Measurements from ENCODE around the gene MARCKS.
A peak's percentile ranks its signal among the peaks of the same experiment; 100 is the strongest.
"Not testable (repeated sequence)": the region's sequence is repeated elsewhere in the genome, so short reads cannot be mapped to it uniquely, and the experiment has no call there.

Gene MARCKS

GRCh38 chr6:113884011-113884410 lies 26.9 kb downstream of the MARCKS start:
- no peak for DNase-seq (ENCODE audit: low spot score in 2 of 2)
- H3K27ac Mint-ChIP-seq = no peak overlapping the region
- H3K27me3 Mint-ChIP-seq = no peaks in the 10 kb centered on the region
- H3K9me3 Mint-ChIP-seq = no peaks in the 10 kb centered on the region
- ATAC-seq (ENCODE audit: low read depth) = no peak
- H3K4me1 Mint-ChIP-seq = peaks cover 2% of the 10 kb centered on the region
- H3K36me3 Mint-ChIP-seq = no peaks in the 10 kb centered on the region
- no peak overlapping the region for H3K4me3 Mint-ChIP-seq

DNA sequence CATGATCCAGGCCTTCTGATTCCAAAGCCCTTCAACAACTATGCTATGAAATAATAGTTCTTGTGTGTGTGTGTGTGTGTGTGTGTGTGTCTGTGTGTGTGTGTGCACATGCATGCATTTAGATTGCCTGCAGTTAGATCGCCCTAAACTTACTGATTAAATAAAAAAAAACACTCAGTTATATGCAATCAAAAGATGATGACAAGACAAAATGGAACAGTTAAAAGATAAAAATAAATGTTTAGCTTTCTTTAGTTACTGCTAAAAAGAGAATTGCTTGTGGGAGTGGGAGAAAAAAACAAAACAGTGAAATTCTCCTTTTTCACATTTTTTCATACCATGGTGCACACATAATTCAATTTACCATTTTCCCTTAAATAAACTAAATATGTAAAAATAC lies 29.4 kb downstream of the MARCKS start:
- H3K4me3 Mint-ChIP-seq = no peak overlapping the region
- ATAC-seq (ENCODE audit: low read depth) (no peak), DNase-seq (ENCODE audit: low spot score in 2 of 2) (no peak)
- H3K9me3 Mint-ChIP-seq = peaks cover 2% of the 10 kb centered on the region
- H3K27ac Mint-ChIP-seq = no peak overlapping the region
- H3K4me1 Mint-ChIP-seq = no peaks in the 10 kb centered on the region
- peaks cover 3% of the 10 kb centered on the region for H3K36me3 Mint-ChIP-seq
- H3K27me3 Mint-ChIP-seq = no peaks in the 10 kb centered on the region

GRCh38 chr6:113888493-113888892 lies 31.3 kb downstream of the MARCKS start:
- H3K4me1 Mint-ChIP-seq = no peaks in the 10 kb centered on the region
- H3K9me3 Mint-ChIP-seq = peaks cover 3% of the 10 kb centered on the region
- H3K27me3 Mint-ChIP-seq = no peaks in the 10 kb centered on the region
- no peak overlapping the region for H3K4me3 Mint-ChIP-seq
- ATAC-seq (ENCODE audit: low read depth) (no peak), DNase-seq (ENCODE audit: low spot score in 2 of 2) (no peak)
- H3K36me3 Mint-ChIP-seq = peaks cover 3% of the 10 kb centered on the region
- no peak overlapping the region for H3K27ac Mint-ChIP-seq

DNA sequence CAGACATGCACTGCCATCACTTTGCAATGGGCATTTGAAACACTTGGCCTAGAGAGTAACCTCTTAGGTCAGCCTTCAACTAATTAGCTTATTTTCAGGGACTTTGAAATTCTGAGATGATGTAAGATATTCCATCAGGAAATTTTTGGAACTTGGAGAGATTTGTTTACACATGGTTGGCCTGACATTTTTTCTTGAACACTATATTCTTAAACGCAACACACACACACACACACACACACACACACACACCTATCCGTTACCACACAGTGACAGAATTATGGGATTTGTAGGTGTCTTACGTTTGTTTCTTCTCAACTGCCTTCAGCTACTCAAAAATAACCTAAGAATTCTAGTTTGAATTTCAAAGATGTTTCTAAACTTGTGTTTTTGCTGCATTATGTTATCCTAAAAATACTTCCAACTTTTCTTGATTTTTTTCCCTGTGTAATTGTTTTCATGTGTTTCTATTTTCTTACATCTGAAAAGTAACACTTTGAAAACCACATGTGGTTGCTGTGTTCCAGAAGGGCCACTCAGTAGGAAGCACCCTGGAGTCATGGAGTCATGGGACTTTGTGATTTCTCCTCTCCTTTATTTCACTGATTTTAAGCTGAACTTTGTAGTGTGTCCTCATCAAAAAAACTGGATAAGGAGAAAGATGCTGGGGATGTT lies 31.9 kb downstream of the MARCKS start:
- ATAC-seq (ENCODE audit: low read depth) (no peak), DNase-seq (ENCODE audit: low spot score in 2 of 2) (no peak)
- Mint-ChIP-seq H3K4me1 (no peaks in the 10 kb centered on the region), H3K4me3 (no peak overlapping the region), H3K36me3 (peaks cover 3% of the 10 kb centered on the region), H3K9me3 (peaks cover 3% of the 10 kb centered on the region), H3K27me3 (no peaks in the 10 kb centered on the region), H3K27ac (no peak overlapping the region)

- no peaks in the 10 kb centered on the region for H3K4me1 Mint-ChIP-seq
- DNase-seq (ENCODE audit: low spot score in 2 of 2) (no peak), ATAC-seq (ENCODE audit: low read depth) (no peak)
- H3K27me3 Mint-ChIP-seq = peaks cover 2% of the 10 kb centered on the region
- H3K4me3 Mint-ChIP-seq = no peak overlapping the region
- H3K27ac Mint-ChIP-seq = no peak overlapping the region
- H3K9me3 Mint-ChIP-seq = peaks cover 3% of the 10 kb centered on the region
- peaks cover 3% of the 10 kb centered on the region for H3K36me3 Mint-ChIP-seq
These were observed 36.3 kb downstream of the MARCKS start for GRCh38 chr6:113893451-113893850.

DNA sequence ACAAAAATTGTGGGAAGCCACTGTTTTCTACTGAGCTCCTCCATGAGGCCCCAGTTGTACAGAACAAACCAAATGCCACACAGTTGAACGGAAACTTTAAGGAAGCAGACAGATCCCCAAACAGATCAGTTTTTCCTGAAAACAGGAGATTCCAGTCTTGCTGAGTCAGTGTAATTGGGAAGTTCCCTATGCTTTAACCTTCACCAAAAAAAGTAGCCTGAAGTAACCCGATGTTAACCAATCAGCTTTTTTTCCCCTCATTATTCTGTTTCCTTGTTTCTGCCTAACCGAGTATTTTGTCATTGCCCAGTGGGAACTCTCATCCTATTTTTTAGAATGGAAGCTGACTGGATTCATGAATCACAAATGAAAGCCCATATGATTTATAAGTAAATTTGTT lies 36.7 kb downstream of the MARCKS start:
- Mint-ChIP-seq H3K4me3 (no peak overlapping the region), H3K4me1 (no peaks in the 10 kb centered on the region), H3K27ac (no peak overlapping the region), H3K9me3 (peaks cover 3% of the 10 kb centered on the region), H3K27me3 (peaks cover 2% of the 10 kb centered on the region), H3K36me3 (peaks cover 3% of the 10 kb centered on the region)
- DNase-seq (ENCODE audit: low spot score in 2 of 2) = no peak
- no peak for ATAC-seq (ENCODE audit: low read depth)

GRCh38 chr6:113894712-113895674 lies 37.8 kb downstream of the MARCKS start:
- ATAC-seq (ENCODE audit: low read depth) (no peak), DNase-seq (ENCODE audit: low spot score in 2 of 2) (no peak)
- H3K27me3 Mint-ChIP-seq = peaks cover 2% of the 10 kb centered on the region
- H3K9me3 Mint-ChIP-seq = peaks cover 3% of the 10 kb centered on the region
- H3K36me3 Mint-ChIP-seq = peaks cover 3% of the 10 kb centered on the region
- H3K4me3 Mint-ChIP-seq = no peak overlapping the region
- H3K4me1 Mint-ChIP-seq = no peaks in the 10 kb centered on the region
- H3K27ac Mint-ChIP-seq = no peak overlapping the region

DNA sequence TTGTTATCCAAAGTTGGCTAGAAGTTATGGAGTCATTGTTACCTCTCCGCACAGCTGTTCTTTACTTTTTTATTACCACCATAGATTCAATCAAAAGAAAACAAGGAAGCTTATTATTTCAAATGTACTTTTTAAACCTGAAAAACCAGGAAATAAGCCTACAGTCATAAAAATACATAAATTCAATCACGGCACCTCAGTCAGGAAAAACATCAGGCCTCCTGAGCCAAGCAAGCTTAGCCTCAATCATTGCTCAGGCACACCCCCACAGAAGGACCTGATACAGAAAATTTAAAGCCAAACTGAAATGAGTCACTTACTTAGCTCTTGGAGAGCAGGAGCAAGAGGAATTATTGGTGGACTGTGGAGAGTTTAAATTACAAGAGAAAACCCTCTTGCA lies 44.3 kb downstream of the MARCKS start:
- ATAC-seq (ENCODE audit: low read depth) (no peak), DNase-seq (ENCODE audit: low spot score in 2 of 2) (no peak)
- H3K27me3 Mint-ChIP-seq = no peaks in the 10 kb centered on the region
- H3K4me3 Mint-ChIP-seq = no peak overlapping the region
- H3K27ac Mint-ChIP-seq = no peak overlapping the region
- no peaks in the 10 kb centered on the region for H3K4me1 Mint-ChIP-seq
- H3K36me3 Mint-ChIP-seq = no peaks in the 10 kb centered on the region
- H3K9me3 Mint-ChIP-seq = no peaks in the 10 kb centered on the region

GRCh38 chr6:113903666-113904330 lies 46.7 kb downstream of the MARCKS start:
- H3K4me3 Mint-ChIP-seq = no peak overlapping the region
- H3K36me3 Mint-ChIP-seq = no peaks in the 10 kb centered on the region
- H3K27ac Mint-ChIP-seq = no peak overlapping the region

GRCh38 chr6:113907102-113907815 lies 50.1 kb downstream of the MARCKS start:
- H3K27ac Mint-ChIP-seq = no peak overlapping the region
- no peaks in the 10 kb centered on the region for H3K36me3 Mint-ChIP-seq
- H3K9me3 Mint-ChIP-seq = no peaks in the 10 kb centered on the region
- ATAC-seq (ENCODE audit: low read depth) (no peak), DNase-seq (ENCODE audit: low spot score in 2 of 2) (no peak)
- no peaks in the 10 kb centered on the region for H3K27me3 Mint-ChIP-seq
- no peak overlapping the region for H3K4me3 Mint-ChIP-seq
- peaks cover 2% of the 10 kb centered on the region for H3K4me1 Mint-ChIP-seq

More at GRCh38 chr6:113903666-113904330, 46.7 kb downstream of the MARCKS start:
- no peaks in the 10 kb centered on the region for H3K27me3 Mint-ChIP-seq
- ATAC-seq (ENCODE audit: low read depth) (no peak), DNase-seq (ENCODE audit: low spot score in 2 of 2) (no peak)
- H3K4me1 Mint-ChIP-seq = no peaks in the 10 kb centered on the region
- no peaks in the 10 kb centered on the region for H3K9me3 Mint-ChIP-seq

GRCh38 chr6:113908801-113909200 lies 51.7 kb downstream of the MARCKS start:
- no peak overlapping the region for H3K27ac Mint-ChIP-seq
- DNase-seq (ENCODE audit: low spot score in 2 of 2) (no peak), ATAC-seq (ENCODE audit: low read depth) (no peak)
- no peaks in the 10 kb centered on the region for H3K9me3 Mint-ChIP-seq
- H3K4me3 Mint-ChIP-seq = no peak overlapping the region
- H3K27me3 Mint-ChIP-seq = no peaks in the 10 kb centered on the region
- no peaks in the 10 kb centered on the region for H3K36me3 Mint-ChIP-seq
- peaks cover 2% of the 10 kb centered on the region for H3K4me1 Mint-ChIP-seq

GRCh38 chr6:113909224-113909856 lies 52.2 kb downstream of the MARCKS start:
- DNase-seq (ENCODE audit: low spot score in 2 of 2) (peak; percentile 30 to 60), ATAC-seq (ENCODE audit: low read depth) (peak; percentile 41)
- Mint-ChIP-seq H3K4me3 (no peak overlapping the region), H3K9me3 (no peaks in the 10 kb centered on the region), H3K27me3 (no peaks in the 10 kb centered on the region), H3K36me3 (no peaks in the 10 kb centered on the region), H3K4me1 (peaks cover 2% of the 10 kb centered on the region), H3K27ac (no peak overlapping the region)

- H3K36me3 Mint-ChIP-seq, H3K9me3 Mint-ChIP-seq: not testable (repeated sequence)
These were observed 53.1 kb downstream of the MARCKS start for GRCh38 chr6:113910285-113910684.

More at GRCh38 chr6:113910285-113910684, 53.1 kb downstream of the MARCKS start:
- H3K4me3 Mint-ChIP-seq; H3K4me1 Mint-ChIP-seq; H3K27ac Mint-ChIP-seq; DNase-seq (ENCODE audit: low spot score in 2 of 2); H3K27me3 Mint-ChIP-seq; ATAC-seq (ENCODE audit: low read depth): not testable (repeated sequence)

Data from memory B cell (primary cell).